OCI-M2 (cell line): ENCODE data around the gene LNP1.
A peak's percentile ranks its signal among the peaks of the same experiment; 100 is the strongest.
"Not testable (repeated sequence)": the region's sequence is repeated elsewhere in the genome, so short reads cannot be mapped to it uniquely, and the experiment has no call there.

ENCODE experiments used
- DNase-seq: peaks from one replicate; lab custom pipeline; 2025; ENCODE audit not compliant: unreplicated experiment; lab: John Stamatoyannopoulos, UW

Gene LNP1

GRCh38 chr3:100471444-100471843 lies 70.1 kb downstream of the LNP1 start:
- DNase-seq: no peak

- DNase-seq: not testable (repeated sequence)
These were observed 76.6 kb downstream of the LNP1 start for GRCh38 chr3:100477851-100478360.

- not testable (repeated sequence) for DNase-seq
These were observed 77.2 kb downstream of the LNP1 start for GRCh38 chr3:100478521-100478920.

DNA sequence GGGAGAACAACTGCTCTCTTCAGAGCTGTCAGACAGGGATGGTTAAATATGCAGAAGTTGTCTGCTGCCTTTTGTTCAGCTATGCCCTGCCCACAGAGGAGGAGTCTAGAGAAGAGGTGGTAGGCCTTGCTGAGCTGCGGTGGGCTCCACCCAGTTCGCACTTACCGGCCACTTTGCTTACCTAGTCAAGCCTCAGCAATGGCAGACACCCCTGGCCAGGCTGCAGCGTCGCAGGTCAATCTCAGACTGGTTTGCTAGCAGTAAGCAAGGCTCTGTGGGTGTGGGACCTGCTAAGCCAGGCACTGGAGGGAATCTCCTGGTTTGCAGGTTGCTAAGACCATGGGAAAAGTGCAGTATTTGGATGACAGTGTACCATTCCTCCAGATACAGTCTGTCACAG lies 78.7 kb downstream of the LNP1 start:
- no peak for DNase-seq

GRCh38 chr3:100482176-100482575 lies 80.8 kb downstream of the LNP1 start:
- no peak for DNase-seq

- no peak for DNase-seq
These were observed 82.2 kb downstream of the LNP1 start for GRCh38 chr3:100483529-100483928.

- no peak for DNase-seq
These were observed 85.5 kb downstream of the LNP1 start for GRCh38 chr3:100486808-100487207.

- no peak for DNase-seq
These were observed 87.8 kb downstream of the LNP1 start for GRCh38 chr3:100489118-100489517.

DNA sequence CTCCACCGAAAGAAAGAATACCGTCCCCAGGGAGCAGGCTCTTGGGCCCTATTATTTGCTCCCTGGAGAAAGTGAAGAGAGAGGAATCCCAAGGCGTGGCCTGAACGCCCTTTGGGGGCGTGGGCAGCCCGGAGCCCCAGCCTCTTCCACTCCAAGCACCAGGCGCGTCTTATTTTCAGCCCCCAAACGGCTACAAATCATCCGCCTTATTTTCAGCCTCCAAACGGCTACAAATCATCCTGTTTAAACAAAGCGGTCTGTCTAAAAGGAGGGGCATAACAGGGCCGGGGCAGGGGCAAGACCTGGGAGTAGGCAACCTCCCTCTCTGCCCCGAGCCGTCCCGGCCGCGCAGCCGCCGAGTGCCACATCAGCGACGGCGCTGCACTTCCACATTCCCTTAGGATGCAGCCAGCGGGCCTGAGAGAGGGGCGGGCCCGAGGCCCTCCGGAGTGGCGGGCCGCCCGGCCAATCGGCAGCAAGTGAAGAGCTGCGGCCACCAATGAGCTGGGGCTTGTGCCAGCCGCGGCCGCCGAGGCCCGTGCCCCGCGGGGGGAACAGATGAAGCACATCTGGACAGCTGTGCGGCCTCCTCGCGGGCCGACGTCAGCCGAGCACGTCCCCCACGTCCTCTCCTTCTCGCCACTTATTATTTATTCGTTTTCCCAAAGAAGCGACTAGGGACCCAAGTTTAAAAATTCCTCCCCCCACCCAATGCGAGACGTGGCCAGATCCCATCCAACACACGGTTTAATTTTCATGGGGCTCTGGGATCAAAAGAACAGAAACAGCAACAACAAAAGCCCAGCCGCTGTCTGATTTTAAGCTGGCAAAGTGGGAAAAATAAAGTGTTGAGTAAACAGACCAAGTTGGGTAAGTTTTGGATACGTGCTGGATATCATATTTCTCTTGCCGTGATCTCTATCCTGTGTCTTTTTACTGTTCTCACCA lies 91.0 kb downstream of the LNP1 start, which contains the start of gene TMEM45A:
Gene TMEM45A (plus strand): TSS at position 561 of the 948 bp plus-strand sequence. CDS start 62,593 bp downstream, outside the sequence.
- peak; percentile 47 for DNase-seq

GRCh38 chr3:100496711-100497261 lies 95.4 kb downstream of the LNP1 start:
- DNase-seq: no peak

- no peak for DNase-seq
These were observed 98.3 kb downstream of the LNP1 start for GRCh38 chr3:100499651-100500050.

- no peak for DNase-seq
These were observed 99.1 kb downstream of the LNP1 start for GRCh38 chr3:100500320-100500880.

DNA sequence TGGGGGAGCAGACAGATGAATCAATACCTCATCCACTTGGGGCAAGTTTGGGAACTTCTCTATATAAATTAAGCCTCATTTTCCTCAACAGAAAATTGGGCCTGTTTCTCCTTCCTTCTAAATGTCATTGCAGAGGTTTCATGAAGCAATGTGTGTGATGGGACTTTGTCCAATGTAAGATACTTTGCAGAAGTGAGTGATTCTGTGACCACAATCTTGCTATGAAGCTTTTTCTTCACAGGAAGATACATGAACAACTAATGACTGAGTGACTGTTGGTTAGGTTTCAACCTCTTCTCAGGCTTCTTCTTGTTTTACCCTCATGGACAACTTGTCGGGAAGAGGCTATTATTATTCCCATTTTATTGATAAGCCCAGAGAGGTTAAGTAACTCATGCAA lies 102.1 kb downstream of the LNP1 start:
- DNase-seq: no peak
